Cortex of kidney (tissue), 1 donor: ENCODE results near the gene STAT5B.

Source experiments
- DNase-seq: peaks from one replicate; lab custom pipeline; 2025; lab: John Stamatoyannopoulos, UW

Gene STAT5B

DNA sequence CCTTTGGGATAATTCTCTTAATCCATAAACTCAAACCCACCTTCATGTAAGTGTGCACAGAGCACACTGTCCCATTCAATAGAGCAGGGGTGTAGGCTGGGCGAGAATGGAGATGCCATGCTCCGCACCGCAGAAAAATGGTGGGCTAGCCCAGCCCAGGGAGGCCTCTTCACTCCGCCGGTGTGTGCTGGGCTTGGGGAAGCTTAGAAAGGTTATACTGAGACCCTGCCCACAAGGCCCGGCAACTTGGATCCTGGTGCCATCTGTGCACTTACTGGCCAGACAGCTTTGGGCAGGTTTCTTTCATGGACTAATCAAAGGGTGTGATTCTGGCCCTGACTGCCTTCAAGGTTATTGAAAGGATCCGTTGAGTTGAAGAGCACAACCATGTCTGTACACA lies 8.4 kb upstream of the STAT5B start:
- no peak for DNase-seq

DNA sequence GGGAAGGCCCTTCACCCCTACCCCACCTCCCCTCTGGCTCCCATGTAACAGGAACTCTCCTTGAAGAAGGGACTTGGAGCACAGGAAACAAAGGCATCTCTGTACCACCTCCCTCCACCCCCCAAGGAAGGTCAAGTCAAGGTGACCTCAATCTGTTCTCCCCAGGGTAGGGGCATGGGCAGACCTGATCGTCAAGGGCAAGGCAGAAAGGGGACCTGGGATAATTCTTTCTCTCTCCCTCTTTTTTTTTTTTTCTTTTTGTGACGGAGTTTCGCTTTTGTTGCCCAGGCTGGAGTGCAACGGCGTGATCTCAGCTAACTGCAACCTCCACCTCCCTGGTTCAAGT lies 7.8 kb upstream of the STAT5B start:
- no peak for DNase-seq

DNA sequence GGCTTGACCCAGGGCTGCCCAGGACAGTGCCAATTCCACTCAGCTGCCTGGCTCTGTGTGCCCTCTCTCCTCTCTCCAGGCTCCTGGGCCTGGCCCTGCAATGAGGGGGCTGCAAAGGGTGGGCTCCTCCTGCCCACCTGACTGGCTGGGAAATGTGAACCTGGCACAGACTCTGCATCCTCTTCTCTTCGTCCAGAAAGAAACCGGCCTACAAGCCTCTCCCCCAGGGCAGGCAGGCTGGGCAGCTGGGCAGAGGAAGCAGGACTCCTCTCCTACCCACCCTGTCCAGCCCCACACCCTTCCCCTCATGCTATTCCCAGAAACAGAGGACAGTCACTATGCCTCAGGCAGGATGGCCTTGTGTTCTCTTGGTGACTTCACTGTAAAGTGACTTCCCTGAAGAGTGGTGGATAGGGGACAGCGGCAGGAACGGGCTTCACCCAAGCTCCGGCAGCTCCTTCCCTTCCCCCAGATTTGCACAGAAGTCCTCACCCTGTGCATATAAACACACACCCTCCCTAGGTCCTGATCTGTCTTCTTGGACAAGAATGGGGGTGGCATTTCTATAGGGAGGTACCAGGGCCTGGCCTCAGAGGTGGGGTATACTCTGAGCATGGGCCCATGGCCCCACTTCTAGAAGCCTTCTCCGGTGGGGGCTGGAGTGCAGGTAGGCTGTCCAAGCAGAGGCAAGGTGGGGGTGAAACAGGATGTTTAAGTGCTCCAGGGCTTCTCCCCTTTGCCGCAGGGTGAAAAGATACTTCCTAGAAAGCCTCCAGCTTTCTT lies 7.2 kb upstream of the STAT5B start:
- DNase-seq = no peak

GRCh38 chr17:42282478-42283080 lies 6.4 kb upstream of the STAT5B start:
- DNase-seq = no peak

DNA sequence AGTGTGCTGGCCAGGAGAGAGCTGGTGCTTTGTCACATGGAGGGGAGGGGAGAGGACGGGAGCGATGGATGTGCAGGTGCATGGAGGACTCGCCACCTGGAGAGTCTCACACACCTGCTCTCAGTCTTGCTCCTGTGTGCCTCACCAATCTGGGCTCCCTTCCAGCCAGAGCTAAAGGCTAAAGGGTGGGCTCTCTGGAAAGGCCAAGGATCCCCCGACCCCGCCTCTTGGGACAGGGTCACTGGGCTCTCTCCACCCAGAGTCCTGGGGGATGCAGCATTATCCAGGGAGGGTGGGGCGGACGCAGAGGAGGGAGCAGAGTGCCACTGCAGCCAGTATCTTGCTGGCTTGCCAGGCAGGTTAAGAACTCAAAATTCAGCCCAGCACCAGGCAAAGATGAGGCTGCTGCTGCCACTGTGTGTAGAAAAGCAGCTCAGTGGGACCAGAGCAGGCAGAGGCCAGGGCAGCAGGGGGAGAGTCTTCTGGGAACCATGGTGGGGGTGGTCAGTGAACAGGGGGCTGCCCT lies 5.4 kb upstream of the STAT5B start:
- no peak for DNase-seq

DNA sequence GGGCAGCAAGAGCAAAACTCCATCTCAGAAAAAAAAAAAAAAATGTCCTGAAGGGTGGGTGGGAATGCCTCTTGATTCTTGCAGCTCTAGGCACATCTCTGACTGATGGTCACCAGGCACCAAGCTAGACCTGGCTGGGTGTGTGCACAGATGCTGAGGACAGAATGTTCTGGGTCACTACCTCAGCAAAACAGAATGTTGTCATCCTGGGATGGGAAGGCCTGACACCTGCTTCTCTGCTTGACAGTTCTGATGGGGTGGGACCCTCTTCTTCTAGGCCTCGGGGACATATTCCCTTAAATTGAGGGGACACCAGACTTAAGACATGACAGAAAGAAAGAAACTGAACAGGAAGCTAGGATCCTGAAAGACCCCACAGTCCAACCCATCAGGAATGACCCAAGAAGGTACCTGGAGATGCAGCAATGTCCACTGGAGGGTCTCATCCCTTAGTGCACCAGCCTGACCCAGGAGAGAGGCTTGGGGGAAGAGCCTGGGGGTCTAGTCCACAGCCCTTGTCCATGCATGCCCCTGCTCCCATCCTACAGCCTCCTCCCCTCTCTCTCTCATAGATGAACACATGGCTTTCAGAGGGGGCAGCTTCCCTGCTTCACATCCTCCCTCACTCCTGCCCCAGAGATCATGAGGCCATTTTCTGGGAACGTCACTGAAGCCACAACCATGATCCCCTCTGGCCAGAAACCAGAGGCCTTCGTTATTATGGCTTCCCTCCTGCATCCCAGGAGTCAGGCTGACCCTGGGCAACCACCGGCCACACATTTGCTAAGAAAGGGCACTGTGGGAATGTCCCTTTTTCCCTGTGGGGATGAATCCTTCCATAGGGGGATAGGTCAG lies 3.8 kb upstream of the STAT5B start:
- no peak for DNase-seq

DNA sequence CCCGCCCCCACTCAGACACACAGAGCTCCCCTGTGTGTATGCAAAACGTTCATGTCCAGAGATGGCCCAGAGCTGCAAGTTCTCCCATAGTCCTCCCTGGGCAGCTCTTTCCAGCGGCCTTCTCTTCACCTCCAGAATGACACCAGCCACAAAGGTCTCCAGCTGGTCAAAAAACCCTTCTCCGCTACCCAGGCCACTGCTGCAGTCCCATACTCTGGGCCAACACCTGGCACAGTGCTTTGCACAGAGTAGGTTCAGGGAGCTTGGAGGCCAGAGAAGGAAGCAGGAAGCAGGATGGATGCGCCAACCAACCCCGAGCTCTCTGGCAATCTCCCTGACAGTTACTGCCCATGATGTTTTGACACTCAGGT lies 1.1 kb upstream of the STAT5B start:
- DNase-seq = no peak

DNA sequence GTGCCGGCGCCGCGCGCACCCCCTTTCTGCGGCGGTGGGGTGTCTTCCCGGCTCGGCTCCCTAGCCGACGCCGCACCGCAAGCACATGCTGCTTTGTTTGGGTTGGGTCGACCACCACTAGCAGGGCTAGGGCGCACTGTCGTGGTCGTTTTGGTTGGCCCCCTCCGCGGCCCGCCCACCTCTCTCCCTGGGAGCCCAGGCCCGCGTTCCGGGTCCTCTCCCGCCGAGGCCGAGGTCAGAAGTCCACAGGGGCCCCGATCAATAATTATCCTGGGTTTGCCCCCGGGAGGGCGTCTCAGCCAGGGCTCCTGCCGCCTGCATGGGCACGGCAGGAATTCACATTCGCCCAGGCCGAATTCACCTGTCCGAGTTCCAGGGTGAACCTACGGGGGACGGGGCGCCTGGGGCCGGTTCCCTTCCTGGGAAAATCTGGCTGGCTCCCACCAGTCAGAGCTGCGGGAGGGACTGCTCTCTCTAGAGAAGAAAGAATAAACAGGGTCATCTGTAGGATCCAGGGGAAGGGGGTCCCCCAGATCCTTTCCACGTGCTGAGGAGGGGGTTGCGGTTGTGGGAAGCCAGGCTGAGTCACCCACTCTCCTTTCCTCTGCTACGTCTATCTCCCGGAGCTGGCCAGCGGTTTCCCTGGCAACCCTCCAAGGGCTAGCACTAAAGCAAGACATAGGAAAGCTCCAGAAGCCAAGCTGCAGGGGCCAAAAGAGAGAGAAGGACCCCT lies 584 bp upstream of the STAT5B start:
- DNase-seq = no peak

GRCh38 chr17:42275527-42276358 lies 448 bp downstream of the STAT5B start:
- no peak for DNase-seq

GRCh38 chr17:42274812-42275526 lies 1.2 kb downstream of the STAT5B start:
- DNase-seq = no peak

DNA sequence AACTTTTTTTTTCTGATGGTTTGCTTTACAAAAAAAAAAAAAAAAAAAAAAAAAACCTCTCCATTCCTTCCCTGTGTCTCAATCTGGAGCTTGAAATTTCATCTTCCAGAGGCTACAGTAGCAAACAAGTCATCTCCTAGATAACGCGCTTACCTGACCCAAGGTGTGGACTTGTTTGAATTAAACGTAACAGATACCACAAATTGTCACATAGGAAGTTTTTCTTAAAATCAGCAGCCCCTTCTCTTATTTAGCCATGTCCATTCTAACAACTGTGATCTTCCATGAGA lies 2.0 kb downstream of the STAT5B start:
- DNase-seq = no peak

GRCh38 chr17:42273474-42274252 lies 2.5 kb downstream of the STAT5B start:
- DNase-seq = no peak

DNA sequence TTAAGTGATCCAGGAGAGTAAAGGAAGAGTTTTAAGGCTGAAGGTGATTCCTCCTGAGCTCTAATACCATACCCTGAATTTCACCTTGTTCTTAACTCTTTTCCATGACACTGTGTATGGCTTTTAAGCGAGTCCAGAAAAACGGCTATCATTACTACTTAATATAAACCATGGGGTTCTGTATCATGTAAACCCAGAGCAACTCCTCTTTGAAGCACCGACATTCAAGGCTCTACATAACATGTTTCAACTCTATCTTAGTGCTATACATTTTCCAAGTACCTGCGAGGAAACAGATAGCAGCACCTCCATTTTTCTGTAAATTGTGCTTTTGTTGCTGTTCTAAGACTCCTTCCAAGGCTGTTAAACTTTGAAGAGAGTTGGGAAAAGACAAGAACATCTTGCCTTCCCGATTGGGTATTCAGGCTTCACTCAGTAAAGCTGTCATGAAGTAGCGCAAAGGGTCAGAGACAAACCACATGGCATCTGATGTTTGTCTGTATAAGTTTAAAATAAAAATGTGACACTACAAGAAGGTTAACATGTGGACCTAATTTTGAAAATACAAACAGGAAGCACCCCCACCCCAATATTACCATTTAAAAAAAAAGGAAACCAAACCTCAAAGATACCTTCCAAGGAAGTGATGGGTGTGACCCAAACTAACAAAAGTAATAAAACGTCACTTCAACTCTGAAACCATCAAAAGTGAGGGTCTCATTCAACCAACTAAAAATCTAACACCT lies 3.9 kb downstream of the STAT5B start:
- no peak for DNase-seq

DNA sequence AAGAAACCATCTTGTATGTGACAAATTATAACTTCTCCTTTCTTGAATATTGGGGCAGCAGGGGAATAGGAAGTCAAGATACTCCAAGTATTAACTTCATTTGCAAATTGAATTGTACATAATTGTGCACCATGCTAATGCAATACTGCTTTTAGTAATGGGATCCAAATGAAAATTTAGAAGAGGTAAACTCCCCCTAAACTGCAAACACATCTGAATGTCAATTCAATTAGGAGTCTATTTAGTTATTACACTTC lies 4.5 kb downstream of the STAT5B start:
- no peak for DNase-seq

DNA sequence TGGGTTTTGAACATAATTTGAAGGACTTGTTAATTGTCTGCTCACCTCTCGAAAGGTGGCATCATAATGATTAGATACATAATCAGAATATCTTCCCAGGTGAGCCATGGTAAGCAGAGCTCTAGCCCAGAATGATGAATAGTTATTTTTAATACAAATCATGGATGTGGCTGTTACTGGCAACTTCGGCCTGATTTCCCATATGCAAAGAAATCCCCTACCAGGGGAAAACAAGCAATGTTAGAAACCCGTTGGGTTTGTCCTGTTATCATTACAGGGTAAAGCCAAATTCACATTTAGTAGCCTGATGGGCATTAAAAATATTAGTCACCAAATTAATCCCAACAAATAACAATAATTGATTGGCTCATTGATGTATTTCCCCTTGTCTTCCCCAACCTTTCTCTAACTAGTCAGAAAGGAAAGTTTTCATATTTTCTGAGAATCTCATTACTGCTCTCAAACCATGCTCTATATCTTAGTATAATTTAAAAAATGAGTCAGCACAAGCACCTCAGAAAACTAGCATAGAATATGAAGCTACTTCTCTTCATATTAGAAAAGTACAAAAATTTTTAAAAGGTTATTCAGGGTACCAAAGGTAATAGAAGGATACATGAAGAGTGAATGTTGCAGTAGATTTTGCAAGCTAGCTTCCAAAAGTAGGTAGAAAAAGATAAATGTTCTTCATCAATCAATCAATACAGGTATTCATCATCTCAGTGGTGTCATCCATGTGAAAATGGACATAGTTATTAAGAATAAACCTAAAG lies 5.0 kb downstream of the STAT5B start:
- DNase-seq = no peak

- no peak for DNase-seq
Measured at GRCh38 chr17:42270596-42270995, 5.6 kb downstream of the STAT5B start.

- no peak for DNase-seq
Measured at GRCh38 chr17:42270170-42270535, 6.0 kb downstream of the STAT5B start.

GRCh38 chr17:42268236-42268635 lies 8.0 kb downstream of the STAT5B start:
- DNase-seq = no peak
